HG03565 (cell line): ENCODE measurements around the gene GMIP.

Experiments
- ATAC-seq: cut with Tn5 transposase; IDR thresholded peaks from one replicate; pipeline ENCODE4 v1.9.1; 2021; ENCODE audit warnings: mild to moderate bottlenecking, moderate library complexity; ENCODE audit not compliant: unreplicated experiment

GMIP gene

GRCh38 chr19:19661141-19661674 lies 17.8 kb upstream of the GMIP start:
- no peak for ATAC-seq

GRCh38 chr19:19659646-19660245 lies 16.3 kb upstream of the GMIP start:
- ATAC-seq: no peak

- no peak for ATAC-seq
These were observed 13.9 kb upstream of the GMIP start for GRCh38 chr19:19657397-19657783.

GRCh38 chr19:19656451-19657396 lies 13.3 kb upstream of the GMIP start:
- ATAC-seq: no peak

- no peak for ATAC-seq
These were observed 12.3 kb upstream of the GMIP start for GRCh38 chr19:19655641-19656343.

GRCh38 chr19:19655051-19655594 lies 11.7 kb upstream of the GMIP start:
- ATAC-seq: no peak

GRCh38 chr19:19654441-19654840 lies 11.0 kb upstream of the GMIP start:
- ATAC-seq: no peak

- ATAC-seq: no peak
These were observed 10.2 kb upstream of the GMIP start for GRCh38 chr19:19653597-19654147.

GRCh38 chr19:19652482-19653295 lies 9.2 kb upstream of the GMIP start:
- ATAC-seq: no peak

GRCh38 chr19:19651076-19651475 lies 7.6 kb upstream of the GMIP start:
- no peak for ATAC-seq

GRCh38 chr19:19650331-19650730 lies 6.9 kb upstream of the GMIP start:
- no peak for ATAC-seq

- ATAC-seq: no peak
These were observed 6.1 kb upstream of the GMIP start for GRCh38 chr19:19649580-19649995.

GRCh38 chr19:19649155-19649554 lies 5.7 kb upstream of the GMIP start:
- no peak for ATAC-seq

GRCh38 chr19:19647037-19647835 lies 3.8 kb upstream of the GMIP start:
- no peak for ATAC-seq

- no peak for ATAC-seq
These were observed 1.9 kb upstream of the GMIP start for GRCh38 chr19:19645233-19645870.

- ATAC-seq: no peak
These were observed 564 bp upstream of the GMIP start for GRCh38 chr19:19644054-19644388.

- ATAC-seq: no peak
These were observed 825 bp downstream of the GMIP start for GRCh38 chr19:19642506-19643157.

- no peak for ATAC-seq
These were observed 5.8 kb downstream of the GMIP start for GRCh38 chr19:19637523-19638251.
